ENCODE results near the gene PTGDS. TPM values are rescaled to one million over a fixed set of nuclear protein-coding genes. Genes with fewer than 3 reads are reported as not detected.
"Not testable (repeated sequence)": the region's sequence is repeated elsewhere in the genome, so short reads cannot be mapped to it uniquely, and the experiment has no call there.

PTGDS gene
- total RNA-seq, 2 experiments from 2014 or later, result not detected

DNA sequence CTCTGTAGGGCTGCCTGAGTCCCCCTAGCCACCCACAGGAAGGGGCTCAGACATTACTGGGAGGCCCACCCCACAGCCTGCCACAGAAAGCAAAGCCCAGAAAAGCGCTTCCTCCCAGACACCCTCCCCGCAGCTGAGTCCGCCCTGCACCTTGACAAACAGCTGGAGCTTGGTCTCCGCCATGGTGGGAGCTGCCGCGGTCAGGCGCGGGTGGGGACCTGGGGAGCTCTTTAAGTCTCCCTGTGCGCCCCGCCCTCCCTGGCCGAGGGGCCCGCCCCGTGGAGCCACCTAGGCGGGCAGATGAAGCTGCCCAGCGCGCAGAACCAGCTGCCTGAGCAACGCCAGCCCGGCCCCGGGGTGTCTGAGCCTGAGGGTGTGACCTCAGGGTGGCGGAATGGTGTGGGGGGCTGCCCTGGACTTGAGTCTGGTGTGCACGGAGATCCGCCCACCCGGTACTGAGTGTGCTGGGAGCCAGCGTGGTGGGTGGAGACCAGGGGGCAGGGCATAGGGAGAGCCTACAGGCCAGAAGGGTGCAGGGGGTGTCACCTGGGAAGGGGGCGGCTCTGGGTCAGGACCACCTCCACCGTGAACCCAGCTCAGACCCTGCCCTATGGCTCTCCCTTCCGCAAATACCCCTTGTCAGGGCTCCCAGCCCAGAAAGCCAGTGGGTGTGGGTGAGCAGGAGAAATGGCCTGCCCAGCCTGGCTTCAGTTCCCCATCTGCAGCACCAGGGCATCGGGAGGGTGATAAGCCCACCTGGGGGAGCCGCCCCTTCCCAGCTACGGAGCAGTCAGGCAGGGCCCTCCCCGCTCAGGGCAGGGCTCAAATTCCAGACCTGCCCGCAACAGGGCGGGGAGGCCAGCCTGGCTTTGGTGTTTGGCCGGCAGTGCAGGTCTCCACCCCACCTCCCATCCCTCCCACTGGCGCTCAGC is 19.3 kb downstream of the PTGDS start, which contains the start of gene CLIC3:
TSS of gene CLIC3 (minus strand) at position 208 of the 932 bp plus-strand sequence. CDS start at position 183, 25 bp downstream.
- Mint-ChIP-seq H3K36me3 (ENCODE audit: low read depth) (peaks cover 10% of the 10 kb centered on the region), H3K27me3 (peaks cover 6% of the 10 kb centered on the region), H3K27ac (no peak within 1 kb of the TSS), H3K4me3 (no peak within 1 kb of the TSS), H3K9me3 (ENCODE audit: low read depth) (no peaks in the 10 kb centered on the region), H3K4me1 (peaks cover 35% of the 10 kb centered on the region)
- CTCF ChIA-PET, result interaction anchor here (0.6 to 1.2 kb wide), 6 partner anchors 12 to 426 kb away, joined by 3 to 5 read pairs (median 4); partner anchors contain the start of genes EXD3 and NPDC1
- DNase-seq, result peak; percentile 50
- intact Hi-C loops (cut with DNase I, micrococcal nuclease), result no loop called here
- POLR2A ChIA-PET, result interaction anchor here (0.6 kb wide), 1 partner anchor 8 kb away, joined by 5 read pairs; no protein-coding TSS in a partner anchor
- ATAC-seq, result no peak

DNA sequence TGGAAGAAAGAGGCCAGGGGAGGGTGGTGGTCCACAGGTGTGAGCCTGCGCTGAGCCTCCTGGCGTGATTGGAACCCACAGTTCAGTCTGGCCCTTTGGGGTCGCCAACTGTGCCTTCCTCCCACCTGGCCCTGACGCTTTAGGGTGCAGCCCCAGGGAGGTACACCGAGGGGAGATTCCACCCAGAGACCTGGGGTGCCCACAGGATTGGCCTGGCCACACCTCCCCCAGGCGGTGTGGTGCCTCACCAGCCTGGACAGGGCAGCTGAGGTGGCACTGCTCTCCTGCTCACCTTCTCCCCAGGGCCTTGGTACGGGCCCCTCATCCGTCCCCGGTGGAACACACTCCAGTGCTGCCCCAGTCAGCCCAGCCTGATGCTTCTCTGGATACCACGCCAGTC is 20.1 kb downstream of the PTGDS start:
- Mint-ChIP-seq H3K4me1 (peaks cover 34% of the 10 kb centered on the region), H3K27ac (no peak overlapping the region), H3K4me3 (no peak overlapping the region), H3K27me3 (peaks cover 6% of the 10 kb centered on the region), H3K36me3 (ENCODE audit: low read depth) (peaks cover 10% of the 10 kb centered on the region), H3K9me3 (ENCODE audit: low read depth) (no peaks in the 10 kb centered on the region)
- ATAC-seq, result no peak
- intact Hi-C loops (cut with DNase I, micrococcal nuclease), result no loop called here
- CTCF ChIA-PET, result interaction anchor here (0.7 kb wide), 1 partner anchor 21 kb away, joined by 3 read pairs; no protein-coding TSS in a partner anchor
- no peak for DNase-seq
- POLR2A ChIA-PET, result no interaction called here

DNA sequence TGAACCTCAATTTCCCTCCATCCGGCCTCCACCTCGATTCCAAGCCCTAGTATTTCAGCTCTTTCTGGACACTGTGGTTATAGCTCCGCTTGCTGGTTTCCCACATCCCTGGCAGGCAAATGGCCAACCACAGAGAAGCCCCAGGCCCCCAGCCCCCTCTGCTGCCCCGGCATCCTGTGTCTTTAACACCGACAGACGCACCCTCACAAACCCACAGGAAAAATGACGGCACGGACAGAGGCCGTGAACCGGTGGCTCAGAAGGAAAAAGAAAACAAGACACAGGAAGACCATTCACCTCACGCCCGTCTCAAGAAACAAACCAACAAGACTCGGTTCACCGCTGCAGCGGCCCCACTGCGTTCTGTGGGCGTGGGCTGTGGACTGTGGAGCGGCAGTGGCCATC is 20.5 kb downstream of the PTGDS start:
- POLR2A ChIA-PET, result no interaction called here
- intact Hi-C loops (cut with DNase I, micrococcal nuclease), result no loop called here
- Mint-ChIP-seq H3K36me3 (ENCODE audit: low read depth) (peaks cover 10% of the 10 kb centered on the region), H3K4me3 (no peak overlapping the region), H3K27me3 (peaks cover 6% of the 10 kb centered on the region), H3K27ac (no peak overlapping the region), H3K9me3 (ENCODE audit: low read depth) (no peaks in the 10 kb centered on the region), H3K4me1 (peaks cover 34% of the 10 kb centered on the region)
- ATAC-seq (no peak), DNase-seq (no peak)
- CTCF ChIA-PET, result interaction anchor here (0.7 kb wide), 1 partner anchor 22 kb away, joined by 3 read pairs; no protein-coding TSS in a partner anchor

DNA sequence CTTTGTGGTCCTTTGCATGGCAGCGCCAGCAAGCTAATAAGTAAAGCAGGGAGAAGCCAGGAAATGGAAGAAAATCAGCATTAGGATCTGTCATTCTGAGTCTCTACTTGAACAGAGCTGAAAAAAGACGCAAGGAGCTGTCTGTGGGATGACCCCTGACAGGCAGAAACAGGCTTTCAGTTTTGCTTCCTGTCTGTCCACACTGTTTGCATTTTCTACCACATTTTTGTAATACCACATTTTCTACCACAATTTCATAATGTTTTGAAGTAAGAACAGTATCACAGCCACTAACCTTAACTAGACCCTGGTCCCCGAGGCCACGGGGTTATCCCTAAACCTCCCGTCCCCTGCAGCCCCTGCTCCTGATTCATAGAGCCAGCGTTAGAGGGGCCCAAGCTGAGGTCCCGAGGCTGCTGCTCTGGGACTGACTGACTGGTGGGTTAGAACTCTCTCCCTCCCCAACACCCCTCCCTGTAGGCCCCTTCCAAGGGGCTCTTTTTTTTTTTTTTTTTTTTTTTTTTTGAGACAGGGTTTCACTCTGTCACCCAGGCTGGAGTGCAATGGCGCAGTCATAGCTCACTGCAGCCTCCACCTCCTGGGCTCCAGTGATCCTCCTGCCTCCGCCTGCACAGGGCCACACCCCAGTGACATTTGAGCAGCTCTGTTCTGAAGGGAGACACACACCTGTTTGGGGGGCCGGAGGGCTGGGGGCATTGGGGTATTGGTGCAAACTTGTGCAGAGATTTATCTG is 23.1 kb downstream of the PTGDS start:
- CTCF ChIA-PET, result interaction anchor here (0.5 kb wide), 1 partner anchor 66 kb away, joined by 4 read pairs; no protein-coding TSS in a partner anchor
- H3K27ac Mint-ChIP-seq, result no peak overlapping the region
- DNase-seq, result peak; percentile 58

DNA sequence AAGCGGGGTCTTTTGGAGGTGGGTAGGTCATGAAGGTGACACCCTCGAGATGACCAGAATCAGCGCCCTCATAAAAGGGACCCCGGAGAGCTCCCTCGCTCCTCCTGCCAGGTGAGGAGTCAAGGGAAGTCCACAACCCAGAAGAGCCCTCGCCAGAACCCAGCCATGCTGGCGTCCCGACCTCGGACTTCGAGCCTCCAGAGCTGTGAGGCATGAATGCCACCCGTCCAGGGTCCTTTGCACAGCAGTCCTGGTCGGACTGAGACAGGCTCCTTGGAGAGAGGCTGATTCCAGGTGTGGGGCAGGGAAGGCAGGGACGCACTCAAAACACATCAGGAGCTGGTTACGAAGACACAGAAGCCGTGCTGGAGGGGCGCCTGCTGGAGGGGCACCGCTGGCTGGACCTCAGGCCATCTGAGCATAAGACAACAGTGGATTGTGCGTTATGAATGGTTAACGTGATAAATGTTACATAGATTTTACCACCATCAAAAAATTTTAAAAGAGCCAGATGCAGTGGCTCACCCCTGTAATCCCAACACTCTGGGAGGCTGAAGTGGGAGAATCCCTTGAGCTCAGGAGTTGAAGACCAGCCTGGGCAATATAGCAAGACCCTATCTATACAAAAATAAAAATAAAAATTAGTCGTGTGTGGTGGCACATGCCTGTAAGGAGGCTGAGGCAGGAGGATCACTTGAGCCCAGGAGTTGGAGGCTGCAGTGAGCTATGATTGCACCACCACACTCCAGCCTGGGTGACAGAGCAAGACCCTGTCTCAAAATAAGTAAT is 24.7 kb downstream of the PTGDS start:
- Mint-ChIP-seq H3K27me3 (peaks cover 6% of the 10 kb centered on the region), H3K9me3 (ENCODE audit: low read depth) (no peaks in the 10 kb centered on the region), H3K4me1 (peaks cover 16% of the 10 kb centered on the region), H3K27ac (no peak overlapping the region), H3K4me3 (no peak overlapping the region), H3K36me3 (ENCODE audit: low read depth) (no peaks in the 10 kb centered on the region)
- intact Hi-C loops (cut with DNase I, micrococcal nuclease), result no loop called here
- ATAC-seq, result no peak
- CTCF ChIA-PET, result interaction anchor here (0.9 to 1.2 kb wide), 2 partner anchors 33 to 62 kb away, joined by 3 to 12 read pairs; no protein-coding TSS in a partner anchor
- POLR2A ChIA-PET, result no interaction called here
- DNase-seq, result no peak

More for the DNA sequence above, 23.1 kb downstream of the PTGDS start:
- peak; percentile 75 for ATAC-seq
- H3K36me3 Mint-ChIP-seq (ENCODE audit: low read depth), result no peaks in the 10 kb centered on the region
- POLR2A ChIA-PET, result interaction anchor here (1.1 kb wide), 1 partner anchor 34 kb away, joined by 4 read pairs; no protein-coding TSS in a partner anchor
- H3K27me3 Mint-ChIP-seq, result peaks cover 6% of the 10 kb centered on the region
- H3K9me3 Mint-ChIP-seq (ENCODE audit: low read depth), result no peaks in the 10 kb centered on the region
- intact Hi-C loops (cut with DNase I, micrococcal nuclease), result no loop called here
- no peak overlapping the region for H3K4me3 Mint-ChIP-seq
- H3K4me1 Mint-ChIP-seq, result peaks cover 25% of the 10 kb centered on the region

DNA sequence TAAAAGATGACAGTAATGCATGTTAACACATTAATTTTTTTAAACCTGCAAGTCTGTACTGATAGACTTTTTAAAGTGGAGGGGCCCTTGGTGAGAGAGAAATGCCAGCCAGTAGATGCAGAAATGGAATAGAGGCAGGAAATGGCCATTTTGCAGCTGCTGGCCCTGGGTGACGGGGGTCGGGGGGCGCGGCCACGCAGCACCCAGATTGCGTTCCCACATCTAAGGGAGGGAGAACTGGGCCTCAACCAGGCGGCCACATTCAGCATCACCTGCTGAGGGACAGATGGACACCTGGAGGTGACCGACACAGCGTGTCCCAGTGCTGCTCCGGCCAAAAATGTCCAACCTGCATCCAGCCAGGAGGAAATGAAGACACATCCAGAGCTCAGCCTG is 25.3 kb downstream of the PTGDS start:
- H3K4me3 Mint-ChIP-seq, result no peak overlapping the region
- ChIA-PET POLR2A (no interaction called here), CTCF (interaction anchor here (0.9 to 1.2 kb wide), 2 partner anchors 32 to 61 kb away, joined by 3 to 12 read pairs; no protein-coding TSS in a partner anchor)
- peaks cover 14% of the 10 kb centered on the region for H3K4me1 Mint-ChIP-seq
- intact Hi-C loops (cut with DNase I, micrococcal nuclease), result no loop called here
- no peaks in the 10 kb centered on the region for H3K9me3 Mint-ChIP-seq (ENCODE audit: low read depth)
- DNase-seq (no peak), ATAC-seq (no peak)
- H3K27ac Mint-ChIP-seq, result no peak overlapping the region
- no peaks in the 10 kb centered on the region for H3K36me3 Mint-ChIP-seq (ENCODE audit: low read depth)
- peaks cover 3% of the 10 kb centered on the region for H3K27me3 Mint-ChIP-seq

DNA sequence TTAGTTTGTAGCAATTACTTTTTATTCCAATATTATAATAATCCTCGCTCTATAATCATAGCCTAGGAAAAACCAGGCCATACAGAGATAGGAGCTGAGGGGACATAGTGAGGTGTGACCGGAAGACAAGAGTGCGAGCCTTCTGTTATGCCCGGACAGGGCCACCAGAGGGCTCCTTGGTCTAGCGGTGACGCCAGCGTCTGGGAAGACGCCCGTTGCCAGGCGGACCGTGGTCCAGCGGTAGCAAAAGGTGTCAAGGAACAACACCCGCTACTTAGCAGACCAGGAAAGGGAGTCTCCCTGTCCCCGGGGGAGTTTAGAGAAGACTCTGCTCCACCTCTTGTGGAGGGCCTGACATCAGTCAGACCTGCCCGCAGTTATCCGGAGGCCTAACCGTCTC is 27.0 kb downstream of the PTGDS start:
- H3K36me3 Mint-ChIP-seq (ENCODE audit: low read depth); DNase-seq; intact Hi-C loops (cut with DNase I, micrococcal nuclease); H3K4me3 Mint-ChIP-seq; POLR2A ChIA-PET; H3K9me3 Mint-ChIP-seq (ENCODE audit: low read depth); H3K27me3 Mint-ChIP-seq; H3K27ac Mint-ChIP-seq; ATAC-seq; CTCF ChIA-PET; H3K4me1 Mint-ChIP-seq: not testable (repeated sequence)

DNA sequence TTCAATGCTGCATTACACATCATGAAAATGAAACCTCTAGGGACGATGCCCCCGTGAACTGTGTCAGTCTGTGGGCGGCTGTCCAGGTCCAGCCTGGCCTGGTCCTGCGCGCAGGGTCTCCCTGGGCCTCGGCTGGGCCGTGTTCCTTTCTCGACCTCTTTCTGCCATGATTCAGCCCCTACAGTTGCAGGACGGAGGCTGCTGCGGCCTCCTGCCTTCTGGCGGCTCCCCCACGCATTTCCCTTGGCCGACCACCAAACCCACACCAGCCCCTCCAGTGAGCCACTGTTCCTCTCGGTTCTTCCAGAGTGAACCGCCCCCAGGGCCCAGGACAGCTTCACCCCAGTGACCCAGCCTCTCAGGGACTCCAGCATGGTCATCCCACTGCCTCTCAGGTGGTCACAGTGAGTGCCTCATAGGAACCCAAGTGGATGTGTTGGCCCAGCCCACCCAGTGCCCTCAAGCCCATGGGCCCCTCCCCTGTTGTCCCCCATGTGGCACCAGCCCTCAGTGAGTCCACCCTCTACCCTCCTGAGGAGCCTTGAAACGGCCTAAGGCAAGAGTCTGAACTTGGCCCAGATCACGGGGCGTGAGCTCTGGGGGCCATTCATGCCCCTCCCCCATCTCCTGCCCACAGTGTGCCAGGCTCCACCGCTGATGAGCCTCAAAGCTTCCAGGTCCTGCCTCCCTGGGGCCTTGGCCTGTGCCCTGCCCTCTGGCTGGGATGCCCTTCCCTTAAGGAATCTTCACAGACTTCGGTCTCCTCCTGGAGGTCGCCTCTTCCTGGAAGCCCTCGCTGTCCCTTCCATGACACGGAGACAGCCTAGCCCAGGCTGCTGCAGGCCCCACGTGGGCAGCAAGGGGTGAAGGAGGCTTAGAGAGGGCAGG is 29.1 kb downstream of the PTGDS start:
- Mint-ChIP-seq H3K4me1 (no peaks in the 10 kb centered on the region), H3K36me3 (ENCODE audit: low read depth) (no peaks in the 10 kb centered on the region), H3K4me3 (no peak overlapping the region), H3K9me3 (ENCODE audit: low read depth) (no peaks in the 10 kb centered on the region), H3K27me3 (no peaks in the 10 kb centered on the region), H3K27ac (no peak overlapping the region)
- DNase-seq, result no peak
- POLR2A ChIA-PET, result no interaction called here
- CTCF ChIA-PET, result no interaction called here
- no peak for ATAC-seq
- intact Hi-C loops (cut with DNase I, micrococcal nuclease), result no loop called here

DNA sequence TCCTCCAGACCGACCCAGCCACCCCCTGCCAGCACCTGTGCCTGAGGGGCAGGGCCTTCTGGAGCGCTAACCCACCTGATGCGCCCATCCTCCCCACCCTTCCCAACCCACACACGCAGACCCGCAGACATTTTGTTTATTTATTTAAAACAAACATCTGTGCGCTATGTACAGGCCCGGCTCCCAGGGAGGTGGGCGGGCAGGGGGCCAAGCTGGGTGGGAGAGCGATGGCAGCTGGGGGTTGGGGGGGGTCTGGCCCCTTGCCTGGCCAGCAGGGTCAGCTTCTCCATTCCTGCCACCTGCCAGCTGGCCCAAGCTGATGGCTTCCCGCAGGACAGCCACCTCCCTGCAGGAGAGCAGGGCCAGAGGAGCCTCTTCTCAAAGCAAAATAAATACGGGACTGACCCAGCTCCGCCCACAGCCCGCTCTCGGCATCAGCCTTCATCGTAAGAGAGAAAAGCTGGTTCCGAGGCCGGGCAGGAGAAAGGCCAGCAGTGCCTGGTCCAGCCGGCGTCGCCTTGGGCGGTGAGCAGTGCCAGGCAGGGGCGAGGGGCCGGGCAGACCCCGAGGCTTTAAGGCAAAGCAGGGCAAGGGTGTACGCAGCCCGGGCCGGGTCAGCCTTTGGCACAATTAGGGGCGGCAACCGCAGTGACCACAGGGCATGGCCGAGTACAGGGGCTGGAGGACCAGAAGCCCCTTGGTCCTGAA is 30.0 kb downstream of the PTGDS start:
- H3K27me3 Mint-ChIP-seq, result no peaks in the 10 kb centered on the region
- no peak overlapping the region for H3K27ac Mint-ChIP-seq
- intact Hi-C loops (cut with DNase I, micrococcal nuclease), result no loop called here
- ChIA-PET CTCF (no interaction called here), POLR2A (no interaction called here)
- no peaks in the 10 kb centered on the region for H3K36me3 Mint-ChIP-seq (ENCODE audit: low read depth)
- no peaks in the 10 kb centered on the region for H3K9me3 Mint-ChIP-seq (ENCODE audit: low read depth)
- DNase-seq (no peak), ATAC-seq (no peak)
- H3K4me1 Mint-ChIP-seq, result no peaks in the 10 kb centered on the region
- no peak overlapping the region for H3K4me3 Mint-ChIP-seq

DNA sequence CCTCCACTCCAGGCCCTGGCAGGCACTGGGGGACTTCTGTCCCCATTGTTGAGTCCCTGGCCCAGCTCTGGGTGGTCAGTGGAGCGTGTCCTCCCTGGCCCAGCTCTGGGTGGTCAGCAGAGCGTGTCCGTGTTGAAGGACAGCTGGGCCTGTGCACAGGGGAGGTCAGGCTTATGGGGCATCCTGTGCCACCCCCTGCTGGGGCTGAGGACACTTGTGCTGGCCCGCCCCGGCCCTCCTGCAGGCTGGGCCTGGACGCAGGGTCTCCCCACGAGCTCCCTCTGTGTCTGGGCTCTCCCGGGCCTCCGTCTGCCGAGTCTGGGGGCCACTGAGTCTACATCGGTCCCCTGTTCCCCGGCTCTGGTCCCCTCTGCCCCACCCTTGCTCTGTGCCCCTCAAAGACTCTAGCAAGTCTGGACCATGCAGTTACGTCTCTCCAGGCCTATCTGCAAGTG is 30.5 kb downstream of the PTGDS start:
- Mint-ChIP-seq H3K36me3 (ENCODE audit: low read depth) (no peaks in the 10 kb centered on the region), H3K4me1 (no peaks in the 10 kb centered on the region), H3K9me3 (ENCODE audit: low read depth) (no peaks in the 10 kb centered on the region), H3K27ac (no peak overlapping the region), H3K27me3 (no peaks in the 10 kb centered on the region), H3K4me3 (no peak overlapping the region)
- no peak for DNase-seq
- POLR2A ChIA-PET, result no interaction called here
- intact Hi-C loops (cut with DNase I, micrococcal nuclease), result no loop called here
- no peak for ATAC-seq
- CTCF ChIA-PET, result no interaction called here

Measured in activated CD4-positive, alpha-beta T cell treated with anti-CD3 and anti-CD28 coated beads for 36 hours (primary cell).